GM12801 (cell line): ENCODE results near the gene KCNIP3.

Experiments
- CTCF ChIP-seq: IDR thresholded peaks from one replicate; pipeline ENCODE4 v1.5.1; 2011; ENCODE audit warnings: control low read depth; ENCODE audit not compliant: insufficient read length; ENCODE audit errors: extremely low read depth

KCNIP3 gene

GRCh38 chr2:95382686-95383634 lies 85.8 kb downstream of the KCNIP3 start:
- no peak for TF ChIP-seq CTCF

GRCh38 chr2:95383635-95384027 lies 86.5 kb downstream of the KCNIP3 start:
- TF ChIP-seq CTCF = no peak

GRCh38 chr2:95384854-95385569 lies 87.9 kb downstream of the KCNIP3 start:
- no peak for TF ChIP-seq CTCF

GRCh38 chr2:95385570-95385984 lies 88.4 kb downstream of the KCNIP3 start:
- TF ChIP-seq CTCF = no peak

GRCh38 chr2:95386031-95386430 lies 88.9 kb downstream of the KCNIP3 start:
- no peak for TF ChIP-seq CTCF

GRCh38 chr2:95387358-95387757 lies 90.2 kb downstream of the KCNIP3 start:
- TF ChIP-seq CTCF = no peak

GRCh38 chr2:95388091-95388692 lies 91.0 kb downstream of the KCNIP3 start:
- no peak for TF ChIP-seq CTCF
